ENCODE measurements around the gene TNFAIP8.

GRCh38 chr5:119360905-119361593, 5.2 kb downstream of the TNFAIP8 start:
- TF ChIP-seq CTCF (conservative IDR thresholded peaks at IDR 0.05 in 1 of 2, IDR thresholded peaks at IDR 0.05 in 1 of 2; ENCODE audit: low read depth in 1 of 2, low read length in 2 of 2) (no peak), EZH2 (IDR thresholded peaks at IDR 0.05; ENCODE audit: low read length, missing control alignments) (no peak)
